DOHH2 (cell line): ENCODE results near the gene TYK2.

Experiments
- EZH2phosphoT487 ChIP-seq: fragments of 200-600 bp; sonication (generic); IDR thresholded peaks from 2 replicates; pipeline ENCODE4 v1.6.1; 2017; ENCODE audit warnings: borderline replicate concordance, mild to moderate bottlenecking, antibody characterized with exemption, low read length, moderate library complexity, mixed read lengths
- TF ChIP-seq, protein P1 (sequence below): fragments of 200-600 bp; sonication (generic); IDR thresholded peaks from one replicate; pipeline ENCODE4 v1.5.1; 2014; ENCODE audit warnings: antibody characterized with exemption, mild to moderate bottlenecking, low read depth, low read length; ENCODE audit not compliant: poor library complexity, severe bottlenecking

DNA sequence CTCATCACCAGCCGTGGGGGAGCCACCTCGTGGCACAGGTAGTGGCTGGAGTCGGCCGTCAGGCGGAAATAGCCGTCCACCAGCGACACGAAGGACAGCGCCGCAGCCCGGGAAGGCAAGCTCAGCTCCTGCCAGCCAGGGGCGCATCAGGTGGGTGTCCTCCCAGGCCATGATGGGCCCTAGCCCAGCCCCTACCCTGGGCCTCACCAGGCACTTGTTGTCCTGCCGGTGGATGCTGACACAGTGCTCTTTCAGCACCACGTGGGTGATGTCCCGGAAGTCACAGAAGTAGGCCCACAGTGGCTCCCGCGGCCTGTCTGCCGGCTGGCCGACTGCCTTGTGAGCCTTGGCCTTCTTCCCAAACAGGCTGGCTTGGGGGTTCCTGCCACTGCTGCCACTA lies 15.7 kb downstream of the TYK2 start:
- TF ChIP-seq, protein P1, sequence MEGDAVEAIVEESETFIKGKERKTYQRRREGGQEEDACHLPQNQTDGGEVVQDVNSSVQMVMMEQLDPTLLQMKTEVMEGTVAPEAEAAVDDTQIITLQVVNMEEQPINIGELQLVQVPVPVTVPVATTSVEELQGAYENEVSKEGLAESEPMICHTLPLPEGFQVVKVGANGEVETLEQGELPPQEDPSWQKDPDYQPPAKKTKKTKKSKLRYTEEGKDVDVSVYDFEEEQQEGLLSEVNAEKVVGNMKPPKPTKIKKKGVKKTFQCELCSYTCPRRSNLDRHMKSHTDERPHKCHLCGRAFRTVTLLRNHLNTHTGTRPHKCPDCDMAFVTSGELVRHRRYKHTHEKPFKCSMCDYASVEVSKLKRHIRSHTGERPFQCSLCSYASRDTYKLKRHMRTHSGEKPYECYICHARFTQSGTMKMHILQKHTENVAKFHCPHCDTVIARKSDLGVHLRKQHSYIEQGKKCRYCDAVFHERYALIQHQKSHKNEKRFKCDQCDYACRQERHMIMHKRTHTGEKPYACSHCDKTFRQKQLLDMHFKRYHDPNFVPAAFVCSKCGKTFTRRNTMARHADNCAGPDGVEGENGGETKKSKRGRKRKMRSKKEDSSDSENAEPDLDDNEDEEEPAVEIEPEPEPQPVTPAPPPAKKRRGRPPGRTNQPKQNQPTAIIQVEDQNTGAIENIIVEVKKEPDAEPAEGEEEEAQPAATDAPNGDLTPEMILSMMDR: no peak
- TF ChIP-seq EZH2phosphoT487: no peak
